Fibroblast of skin of left quadriceps (primary cell): ENCODE data around the gene ARHGAP19.
"Not testable (repeated sequence)": the region's sequence is repeated elsewhere in the genome, so short reads cannot be mapped to it uniquely, and the experiment has no call there.

Source experiments
- DNase-seq, 2 experiments: peaks; one replicate each; pipeline ENCODE4 v3.0.0-alpha.2; 2013; ENCODE audit warnings: low read depth in 2 of 2

Gene ARHGAP19

GRCh38 chr10:97321804-97322190, 29.4 kb upstream of the ARHGAP19 start:
- no peak for DNase-seq

DNA sequence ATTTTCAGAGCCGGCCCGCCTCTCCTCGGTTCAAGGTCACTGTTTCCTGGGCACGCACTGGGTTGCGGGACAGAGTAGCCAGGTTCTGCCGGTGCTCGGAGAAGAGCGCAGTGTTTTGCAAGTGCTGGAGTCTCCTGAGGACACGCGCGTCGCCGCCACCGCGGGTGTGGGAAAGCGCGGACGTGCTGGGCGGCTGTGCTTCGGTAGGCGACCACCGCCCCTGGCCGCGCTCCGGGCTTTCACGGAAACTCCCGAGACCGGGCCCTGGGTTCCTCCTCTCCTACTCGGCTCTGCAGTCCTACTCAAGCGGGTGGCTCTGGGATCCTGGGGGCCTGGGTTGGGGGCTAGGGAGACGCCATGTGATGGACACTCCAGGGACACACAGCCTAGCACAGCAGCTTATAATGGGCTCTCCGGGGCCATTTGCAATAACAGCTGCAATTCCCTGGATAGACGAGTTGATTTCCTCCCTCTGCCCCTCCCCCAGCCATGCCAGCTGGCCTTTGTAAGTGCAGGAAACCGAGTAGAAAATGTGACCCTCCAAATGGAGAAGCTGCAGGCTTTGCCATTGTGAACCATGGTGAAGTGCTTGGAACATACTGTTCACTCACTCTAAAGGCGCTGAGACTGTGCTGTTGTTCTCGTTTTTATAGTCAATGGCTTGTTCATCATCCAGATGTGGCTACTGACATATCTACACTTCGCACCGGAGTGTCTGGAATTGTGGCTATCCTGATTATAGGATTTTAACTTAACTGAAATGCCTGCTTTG, 28.8 kb upstream of the ARHGAP19 start:
- no peak for DNase-seq

DNA sequence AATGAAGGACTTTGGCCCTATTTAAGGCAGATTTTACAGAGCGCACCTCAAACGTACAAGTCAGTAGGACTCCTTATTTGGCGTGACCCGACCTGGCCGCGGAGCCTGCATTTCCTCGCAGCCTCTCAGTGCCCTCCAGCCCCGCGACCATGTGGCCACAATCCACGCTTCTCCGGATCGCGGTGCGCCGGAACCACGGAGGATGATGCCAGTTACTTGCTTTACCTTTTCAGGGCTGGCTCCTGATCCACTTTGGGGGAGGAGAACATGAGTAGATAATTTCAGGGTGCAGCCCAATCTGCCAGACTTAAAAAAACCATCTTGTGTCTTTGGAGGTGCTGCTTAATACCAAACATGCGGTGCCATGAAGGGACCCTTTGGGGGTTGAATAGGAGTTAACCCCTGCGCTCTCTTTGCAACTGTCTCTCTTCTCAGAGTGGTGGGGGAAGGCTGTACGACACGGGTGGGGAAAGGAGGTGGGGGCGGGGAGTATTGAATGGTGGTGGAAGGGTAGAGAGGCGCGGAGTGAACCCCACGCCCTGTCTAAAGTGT, 28.1 kb upstream of the ARHGAP19 start:
- no peak for DNase-seq

DNA sequence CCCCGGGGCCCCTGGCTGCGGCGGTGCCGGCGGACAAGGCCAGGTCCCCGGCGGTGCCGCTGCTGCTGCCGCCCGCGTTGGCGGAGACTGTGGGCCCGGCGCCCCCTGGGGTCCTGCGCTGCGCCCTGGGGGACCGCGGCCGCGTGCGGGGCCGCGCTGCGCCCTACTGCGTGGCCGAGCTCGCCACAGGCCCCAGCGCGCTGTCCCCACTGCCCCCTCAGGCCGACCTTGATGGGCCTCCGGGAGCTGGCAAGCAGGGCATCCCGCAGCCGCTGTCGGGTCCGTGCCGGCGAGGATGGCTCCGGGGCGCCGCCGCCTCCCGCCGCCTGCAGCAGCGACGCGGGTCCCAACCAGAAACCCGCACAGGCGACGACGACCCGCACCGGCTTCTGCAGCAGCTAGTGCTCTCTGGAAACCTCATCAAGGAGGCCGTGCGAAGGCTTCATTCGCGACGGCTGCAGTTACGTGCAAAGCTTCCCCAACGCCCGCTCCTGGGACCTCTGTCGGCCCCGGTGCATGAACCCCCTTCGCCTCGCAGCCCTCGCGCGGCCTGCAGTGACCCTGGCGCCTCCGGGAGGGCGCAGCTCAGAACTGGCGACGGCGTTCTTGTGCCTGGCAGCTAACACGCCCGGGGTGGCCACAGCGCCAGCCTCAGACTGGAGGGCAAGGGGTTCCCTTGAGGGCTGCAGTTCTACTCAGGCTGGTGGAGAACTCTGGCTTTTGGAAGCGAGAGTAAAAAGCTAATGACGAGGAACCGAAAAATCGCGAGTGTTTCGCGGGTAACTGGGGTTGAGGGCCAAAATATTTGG, 27.4 kb upstream of the ARHGAP19 start:
- DNase-seq = no peak

DNA sequence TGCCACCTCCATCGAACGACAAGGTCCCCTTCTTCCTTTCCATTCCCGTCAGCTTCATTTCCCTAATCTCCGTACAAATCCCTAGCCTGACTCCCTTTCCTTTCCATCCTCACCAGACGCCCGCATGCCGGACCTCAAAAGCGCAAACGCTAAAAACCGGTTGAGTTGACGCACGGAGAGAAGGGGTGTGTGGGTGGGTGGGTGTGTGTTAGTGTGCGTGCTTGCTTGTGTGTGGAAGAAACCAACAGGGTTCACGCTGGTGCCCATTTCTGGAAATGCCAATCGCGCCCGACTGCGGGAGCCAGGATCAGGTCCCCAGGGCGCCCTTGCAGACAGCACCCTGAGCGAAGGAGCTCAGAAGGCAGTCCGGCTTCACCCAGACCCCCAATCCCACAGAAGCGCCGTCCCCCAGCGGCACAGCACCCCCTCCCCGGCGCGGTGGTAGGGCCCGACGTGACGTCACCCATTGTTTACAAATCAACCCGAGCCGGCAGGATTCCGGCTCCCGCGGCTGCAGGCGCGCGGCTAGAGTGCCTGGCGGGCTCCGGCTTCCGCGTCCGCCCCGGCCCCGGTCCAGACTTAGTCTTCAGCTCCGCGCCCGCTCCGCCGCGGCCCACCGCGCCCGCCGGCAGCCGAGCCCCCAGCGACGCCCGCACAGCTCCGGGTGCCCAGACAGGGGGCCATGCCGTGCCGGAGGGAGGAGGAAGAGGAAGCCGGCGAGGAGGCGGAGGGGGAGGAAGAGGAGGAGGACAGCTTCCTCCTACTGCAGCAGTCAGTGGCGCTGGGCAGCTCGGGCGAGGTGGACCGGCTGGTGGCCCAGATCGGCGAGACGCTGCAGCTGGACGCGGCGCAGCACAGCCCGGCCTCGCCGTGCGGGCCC, 26.6 kb upstream of the ARHGAP19 start, which contains the start of gene FRAT1:
Gene FRAT1, plus strand, starts transcription at position 500 of the 880 bp plus-strand sequence. Its CDS starts 183 bp downstream, at position 683.
- DNase-seq = peak; percentile 72 to 74

DNA sequence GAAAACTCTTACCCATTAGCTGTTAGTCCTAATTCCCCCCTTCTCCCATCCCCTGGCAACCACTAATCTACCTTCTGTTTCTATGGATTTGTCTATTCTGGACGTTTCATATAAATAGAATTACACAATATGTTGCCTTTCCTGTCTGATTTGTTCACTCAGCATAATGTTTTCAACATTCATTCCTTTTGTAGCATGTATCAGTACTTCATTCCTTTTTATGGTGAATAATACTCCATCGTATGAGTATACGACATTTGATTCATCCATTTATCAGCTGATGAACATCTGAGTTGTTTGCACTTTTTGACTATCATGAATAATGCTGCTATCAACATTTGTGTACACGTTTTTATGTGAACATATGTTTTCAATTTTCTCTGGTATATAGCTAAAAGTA, 22.2 kb upstream of the ARHGAP19 start:
- DNase-seq = no peak

GRCh38 chr10:97312897-97313296, 20.5 kb upstream of the ARHGAP19 start:
- no peak for DNase-seq

DNA sequence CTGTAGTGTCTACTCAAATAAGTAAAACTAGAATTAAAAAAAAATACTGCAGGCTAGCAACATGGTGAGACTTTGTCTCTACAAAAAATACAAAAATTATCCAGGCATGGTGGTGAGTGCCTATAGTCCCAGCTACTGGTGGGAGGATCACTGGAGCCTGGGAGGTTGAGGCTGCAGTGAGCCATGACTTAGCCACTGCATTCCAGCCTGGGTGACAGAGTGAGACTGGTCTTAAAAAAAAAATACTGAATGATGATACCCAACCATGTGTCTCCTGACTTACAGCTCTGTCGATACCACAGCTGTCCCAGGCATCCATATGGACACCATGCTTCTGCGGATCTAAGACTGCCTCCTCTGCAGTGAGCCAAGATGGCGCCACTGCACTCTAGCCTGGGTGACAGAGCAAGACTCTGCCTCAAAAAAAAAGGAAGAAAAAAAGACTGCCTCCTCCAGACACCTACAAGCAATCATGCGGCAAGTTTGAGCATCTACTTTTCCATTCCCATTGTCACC, 18.7 kb upstream of the ARHGAP19 start:
- DNase-seq = no peak

- DNase-seq = no peak
These were observed 15.7 kb upstream of the ARHGAP19 start for GRCh38 chr10:97307866-97308780.

DNA sequence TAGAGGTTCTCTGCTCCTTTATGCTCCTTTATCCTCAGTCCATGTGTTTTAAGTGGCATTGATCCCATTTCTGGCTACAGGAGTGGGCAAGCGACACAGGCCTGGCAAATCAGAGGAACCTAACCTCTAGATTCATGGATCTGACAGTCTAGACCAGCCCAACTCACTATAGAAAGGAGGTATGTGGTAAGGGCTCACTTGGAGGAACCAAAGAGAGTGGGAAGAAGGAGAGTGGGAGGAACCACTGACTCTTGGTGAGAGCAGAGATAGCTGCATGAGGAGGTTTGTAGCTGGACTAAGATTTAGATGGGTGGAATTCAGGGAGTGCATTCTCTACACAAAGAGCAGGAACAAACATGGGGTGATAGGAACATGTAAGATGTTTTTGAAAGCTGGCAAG, 15.0 kb upstream of the ARHGAP19 start:
- DNase-seq = no peak

DNA sequence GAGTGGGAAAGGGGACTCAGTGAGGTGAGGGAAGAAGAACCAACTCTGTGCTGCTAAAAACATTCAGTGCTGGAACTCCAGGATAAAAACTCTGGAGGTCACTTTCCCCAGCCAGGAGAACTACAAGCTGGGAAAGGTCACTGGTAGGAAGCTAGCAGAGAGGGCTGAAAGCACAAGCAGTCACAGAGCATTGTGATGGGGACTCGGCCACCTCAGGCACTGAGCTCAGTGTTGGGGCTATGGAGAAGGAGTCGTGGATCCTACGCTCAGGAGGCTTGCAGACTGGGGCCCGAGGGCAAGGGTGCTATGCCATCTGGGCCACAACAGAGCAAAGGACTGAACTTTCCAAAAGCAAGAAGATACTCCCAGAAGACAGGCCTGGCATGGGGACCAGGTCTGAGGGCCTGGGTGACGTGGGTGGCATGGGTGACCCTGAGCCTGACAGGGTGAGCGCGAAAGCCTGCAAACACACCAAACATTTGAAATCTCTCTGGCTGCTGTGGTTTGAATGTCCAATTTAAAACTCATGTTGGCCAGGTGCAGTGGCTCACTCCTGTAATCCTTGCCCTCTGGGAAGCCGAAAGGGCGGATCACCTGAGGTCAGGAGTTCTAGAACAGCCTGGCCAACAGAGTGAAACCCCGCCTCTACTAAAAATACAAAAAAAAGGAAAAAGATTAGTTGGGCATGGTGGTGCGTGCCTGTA, 9.8 kb upstream of the ARHGAP19 start:
- DNase-seq = no peak

- no peak for DNase-seq
These were observed 8.5 kb upstream of the ARHGAP19 start for GRCh38 chr10:97300980-97301379.

- no peak for DNase-seq
These were observed 5.8 kb upstream of the ARHGAP19 start for GRCh38 chr10:97298223-97298571.

DNA sequence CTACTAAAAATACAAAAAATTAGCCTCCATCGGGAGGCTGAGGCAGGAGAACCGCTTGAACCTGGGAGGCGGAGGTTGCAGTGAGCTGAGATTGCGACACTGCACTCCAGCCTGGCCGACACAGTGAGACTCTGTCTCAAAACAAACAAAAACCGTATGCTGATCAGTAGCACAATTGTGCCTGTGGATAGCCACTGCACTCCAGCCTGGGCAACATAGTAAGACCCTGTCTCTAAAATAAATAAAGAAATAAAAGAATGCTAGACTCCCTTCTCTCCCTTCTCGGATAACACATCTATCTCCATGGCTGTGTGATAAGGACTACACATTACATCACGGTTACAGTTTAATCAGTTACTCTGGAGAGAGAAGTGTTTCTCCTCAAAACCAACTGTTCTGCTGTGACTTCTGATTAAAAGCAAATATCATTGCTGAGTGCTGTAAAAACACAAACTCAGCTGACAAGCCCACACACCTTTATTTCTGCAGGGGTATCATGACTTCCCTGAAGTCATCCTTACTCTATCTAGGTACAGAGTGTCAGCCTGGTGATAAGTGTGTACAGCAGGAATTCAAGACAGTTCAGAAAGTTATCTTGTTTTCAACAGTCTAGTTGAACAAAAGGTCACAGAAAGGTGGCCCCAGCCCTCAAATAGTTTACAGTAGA, 5.3 kb upstream of the ARHGAP19 start:
- DNase-seq = no peak

- DNase-seq = no peak
These were observed 393 bp upstream of the ARHGAP19 start for GRCh38 chr10:97292862-97293198.

DNA sequence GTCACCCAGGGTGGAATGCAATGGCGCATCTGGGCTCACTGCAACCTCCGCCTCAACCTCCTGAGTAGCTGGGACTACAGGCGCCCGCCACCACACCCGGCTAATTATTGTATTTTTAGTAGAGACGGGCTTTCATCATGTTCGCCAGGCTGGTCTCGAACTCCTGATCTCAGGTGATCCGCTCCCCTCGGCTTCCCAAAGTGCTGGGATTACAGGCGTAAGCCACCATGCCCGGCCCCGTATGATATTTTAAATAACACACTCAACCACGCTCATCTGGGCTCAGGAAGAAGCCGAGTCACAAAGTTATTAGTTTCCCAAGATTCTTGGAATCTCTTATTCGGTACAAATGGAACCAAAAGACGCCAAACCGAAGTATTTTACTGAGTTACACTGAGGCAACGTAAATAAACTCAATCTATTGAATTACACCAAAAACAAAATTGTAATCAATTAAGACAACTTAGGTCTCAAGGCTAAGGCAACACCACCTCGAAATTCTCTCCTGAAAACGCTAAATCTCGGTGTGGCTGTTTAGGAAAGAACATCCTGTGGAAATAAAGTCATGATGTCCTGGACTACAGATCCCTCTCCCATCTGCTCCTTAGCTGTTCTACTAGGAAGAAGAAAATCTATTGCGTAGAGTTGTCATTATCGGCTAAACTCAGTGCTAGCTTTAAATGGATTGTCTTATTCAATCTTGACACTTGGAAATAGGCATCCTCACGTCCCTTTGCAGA, 910 bp downstream of the ARHGAP19 start:
- DNase-seq = no peak

GRCh38 chr10:97290576-97291356, 1.7 kb downstream of the ARHGAP19 start:
- not testable (repeated sequence) for DNase-seq

GRCh38 chr10:97290076-97290475, 2.4 kb downstream of the ARHGAP19 start:
- not testable (repeated sequence) for DNase-seq
